ENCODE results near the gene OR13J1.
A peak's percentile ranks its signal among the peaks of the same experiment; 100 is the strongest.

OR13J1 gene

DNA sequence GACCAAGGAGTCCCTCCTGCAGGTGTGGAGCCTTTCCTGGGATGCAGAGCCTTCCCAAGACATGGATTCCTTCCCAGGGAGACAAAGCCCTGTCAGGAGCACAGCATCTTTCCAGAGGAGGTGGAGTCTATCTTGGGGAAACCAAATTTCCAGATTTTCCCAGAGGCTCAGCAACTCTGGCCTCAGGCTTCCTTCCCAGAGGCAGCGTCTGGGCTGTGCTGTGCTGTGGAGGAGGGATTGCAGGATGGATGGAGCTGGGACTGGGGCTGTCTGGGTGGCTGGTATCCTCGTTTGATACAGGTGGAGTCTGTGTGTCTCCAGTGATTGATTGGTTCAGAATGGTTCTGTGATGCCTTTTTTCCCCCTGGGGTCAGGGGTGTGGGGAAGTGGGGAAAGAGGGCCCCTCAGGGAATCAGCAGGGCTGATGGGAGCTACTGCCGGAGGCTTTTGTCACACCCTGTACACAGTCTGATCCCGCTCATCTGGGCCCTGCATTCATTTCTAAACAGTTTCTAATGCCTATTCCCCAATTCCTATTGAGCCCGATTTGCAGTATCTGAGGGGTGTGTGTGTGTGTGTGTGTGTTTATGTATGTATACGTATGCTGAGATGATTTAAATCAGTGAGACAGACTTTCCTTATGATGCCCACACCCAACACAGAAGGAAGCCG is 16.0 kb downstream of the OR13J1 start:
- Histone ChIP-seq H3K36me3 (ENCODE audit: insufficient read depth, low read length) (peaks cover 22% of the 10 kb centered on the region), H3K4me3 (ENCODE audit: low read depth in 1 of 2, low read length in 2 of 2) (no peak overlapping the region), H3K27ac (ENCODE audit: low read depth, low read length) (no peak overlapping the region), H3K9me3 (ENCODE audit: low read length) (no peaks in the 10 kb centered on the region), H3K27me3 (ENCODE audit: control insufficient read depth in 1 of 2, insufficient read depth in 2 of 2, low read length in 2 of 2) (no peaks in the 10 kb centered on the region), H3K4me1 (ENCODE audit: insufficient read depth, low read length) (no peaks in the 10 kb centered on the region), H3K9ac (ENCODE audit: low read length) (no peak overlapping the region)

DNA sequence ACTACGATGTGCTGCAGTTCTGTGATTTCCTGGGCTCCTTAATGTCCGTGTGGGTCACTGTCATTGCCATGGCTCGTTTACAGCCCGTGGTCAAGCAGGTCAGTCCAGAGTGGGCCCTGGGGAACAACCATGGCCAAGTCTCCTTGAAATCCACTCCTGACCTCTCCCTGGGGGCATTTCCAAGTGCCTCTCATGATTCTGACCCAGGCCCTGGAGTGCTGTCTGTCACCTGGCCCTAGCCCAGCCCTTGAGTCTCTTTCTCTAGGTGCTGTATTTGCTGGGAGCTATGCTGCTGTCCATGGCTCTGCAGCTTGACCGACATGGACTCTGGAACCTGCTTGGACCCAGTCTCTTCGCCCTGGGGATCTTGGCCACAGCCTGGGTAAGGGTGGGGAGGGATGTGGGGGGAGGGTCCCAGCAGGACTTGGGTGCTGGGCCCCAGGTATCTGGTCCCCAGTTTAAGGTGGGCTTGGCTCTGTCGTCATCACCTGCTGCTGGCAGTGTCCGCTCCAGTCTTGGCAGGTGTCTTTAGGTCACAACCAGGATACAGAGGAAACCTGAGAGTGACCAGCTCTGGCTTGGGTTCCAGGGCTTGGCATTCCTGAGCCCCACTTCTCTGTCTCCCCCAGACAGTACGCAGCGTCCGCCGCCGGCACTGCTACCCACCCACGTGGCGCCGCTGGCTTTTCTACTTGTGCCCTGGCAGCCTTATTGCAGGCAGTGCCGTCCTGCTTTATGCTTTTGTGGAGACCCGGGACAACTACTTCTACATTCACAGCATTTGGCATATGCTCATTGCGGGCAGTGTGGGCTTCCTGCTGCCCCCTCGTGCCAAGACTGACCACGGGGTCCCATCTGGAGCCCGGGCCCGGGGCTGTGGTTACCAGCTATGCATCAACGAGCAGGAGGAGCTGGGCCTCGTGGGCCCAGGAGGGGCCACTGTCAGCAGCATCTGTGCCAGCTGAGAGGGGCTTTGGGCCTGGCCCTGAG is 17.0 kb downstream of the OR13J1 start:
- no peaks in the 10 kb centered on the region for H3K9me3 ChIP-seq (ENCODE audit: low read length)
- no peaks in the 10 kb centered on the region for H3K27me3 ChIP-seq (ENCODE audit: control insufficient read depth in 1 of 2, insufficient read depth in 2 of 2, low read length in 2 of 2)
- peaks cover 3% of the 10 kb centered on the region for H3K4me1 ChIP-seq (ENCODE audit: insufficient read depth, low read length)
- no peak overlapping the region for H3K27ac ChIP-seq (ENCODE audit: low read depth, low read length)
- H3K4me3 ChIP-seq (ENCODE audit: low read depth in 1 of 2, low read length in 2 of 2), result no peak overlapping the region
- H3K9ac ChIP-seq (ENCODE audit: low read length), result no peak overlapping the region
- H3K36me3 ChIP-seq (ENCODE audit: insufficient read depth, low read length), result peaks cover 22% of the 10 kb centered on the region

DNA sequence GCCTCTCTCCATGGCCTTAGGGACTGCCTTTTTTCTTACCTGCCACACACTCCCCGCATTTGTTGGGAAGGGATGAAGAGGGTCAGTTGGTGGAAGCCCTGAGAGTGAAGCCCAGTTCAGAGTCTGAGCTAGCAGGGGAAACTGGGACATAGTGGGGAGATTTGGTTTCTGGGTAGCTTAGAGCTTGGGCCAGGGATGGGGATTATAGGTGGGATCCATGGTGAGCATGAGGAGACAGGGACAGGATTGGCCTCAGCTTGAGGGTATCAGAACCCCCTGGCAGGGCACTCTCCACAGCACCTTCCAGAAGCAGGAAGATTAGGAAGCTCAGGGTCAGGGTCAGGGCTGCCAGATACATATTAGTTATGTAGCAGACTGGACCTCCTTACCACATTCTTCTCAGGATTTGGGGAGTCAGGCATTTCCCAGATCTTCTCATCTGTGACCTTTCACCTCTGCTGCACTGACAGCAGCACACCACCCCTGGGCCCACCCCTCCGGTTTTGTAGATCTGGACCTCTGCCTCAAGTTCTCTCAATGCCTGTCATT is 17.9 kb downstream of the OR13J1 start:
- Histone ChIP-seq H3K27ac (ENCODE audit: low read depth, low read length) (no peak overlapping the region), H3K4me3 (ENCODE audit: low read depth in 1 of 2, low read length in 2 of 2) (no peak overlapping the region), H3K9me3 (ENCODE audit: low read length) (no peaks in the 10 kb centered on the region), H3K36me3 (ENCODE audit: insufficient read depth, low read length) (peaks cover 28% of the 10 kb centered on the region), H3K9ac (ENCODE audit: low read length) (no peak overlapping the region), H3K4me1 (ENCODE audit: insufficient read depth, low read length) (peaks cover 11% of the 10 kb centered on the region), H3K27me3 (ENCODE audit: control insufficient read depth in 1 of 2, insufficient read depth in 2 of 2, low read length in 2 of 2) (no peaks in the 10 kb centered on the region)

DNA sequence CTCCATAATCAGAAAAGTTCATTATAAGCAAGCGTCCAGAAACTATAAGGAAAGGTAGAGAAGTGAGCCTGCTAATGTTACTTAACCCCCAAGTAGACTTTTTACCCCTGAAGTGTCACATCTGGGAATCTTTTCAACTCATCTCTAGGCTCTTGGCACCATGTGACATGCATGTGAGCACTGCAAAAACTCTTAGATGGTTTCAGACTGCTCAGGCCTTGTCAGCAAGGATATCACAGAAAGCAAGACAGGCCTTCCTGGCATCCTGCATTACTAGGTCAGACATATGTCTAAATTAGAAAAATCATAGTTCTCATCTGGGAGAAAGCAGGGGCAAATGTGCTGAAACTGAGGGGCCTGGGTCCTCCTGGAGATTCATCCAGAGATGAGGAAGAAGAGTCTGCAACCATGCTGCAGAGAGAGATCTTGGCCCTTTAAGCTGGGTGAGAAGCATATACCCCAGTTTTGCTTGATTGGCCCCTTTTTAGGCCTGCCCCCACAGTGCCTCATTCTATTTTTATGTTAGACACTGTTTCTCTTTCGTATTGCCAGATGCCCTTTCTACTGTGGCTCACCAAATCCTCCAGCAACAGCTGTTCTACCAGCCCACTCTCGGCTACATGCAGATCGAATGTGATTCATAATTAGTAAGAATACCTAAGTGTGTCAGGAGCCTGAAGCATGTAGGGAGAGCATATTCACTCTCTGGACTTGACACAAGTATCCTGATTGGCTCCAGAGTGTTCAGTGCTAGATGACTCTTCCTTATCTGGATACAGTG is 22.2 kb downstream of the OR13J1 start:
- Histone ChIP-seq H3K27me3 (ENCODE audit: control insufficient read depth in 1 of 2, insufficient read depth in 2 of 2, low read length in 2 of 2) (no peaks in the 10 kb centered on the region), H3K4me1 (ENCODE audit: insufficient read depth, low read length) (peaks cover 31% of the 10 kb centered on the region), H3K9ac (ENCODE audit: low read length) (no peak overlapping the region), H3K36me3 (ENCODE audit: insufficient read depth, low read length) (peaks cover 24% of the 10 kb centered on the region), H3K27ac (ENCODE audit: low read depth, low read length) (peak overlapping the region; percentile 41), H3K4me3 (ENCODE audit: low read depth in 1 of 2, low read length in 2 of 2) (no peak overlapping the region), H3K9me3 (ENCODE audit: low read length) (no peaks in the 10 kb centered on the region)

DNA sequence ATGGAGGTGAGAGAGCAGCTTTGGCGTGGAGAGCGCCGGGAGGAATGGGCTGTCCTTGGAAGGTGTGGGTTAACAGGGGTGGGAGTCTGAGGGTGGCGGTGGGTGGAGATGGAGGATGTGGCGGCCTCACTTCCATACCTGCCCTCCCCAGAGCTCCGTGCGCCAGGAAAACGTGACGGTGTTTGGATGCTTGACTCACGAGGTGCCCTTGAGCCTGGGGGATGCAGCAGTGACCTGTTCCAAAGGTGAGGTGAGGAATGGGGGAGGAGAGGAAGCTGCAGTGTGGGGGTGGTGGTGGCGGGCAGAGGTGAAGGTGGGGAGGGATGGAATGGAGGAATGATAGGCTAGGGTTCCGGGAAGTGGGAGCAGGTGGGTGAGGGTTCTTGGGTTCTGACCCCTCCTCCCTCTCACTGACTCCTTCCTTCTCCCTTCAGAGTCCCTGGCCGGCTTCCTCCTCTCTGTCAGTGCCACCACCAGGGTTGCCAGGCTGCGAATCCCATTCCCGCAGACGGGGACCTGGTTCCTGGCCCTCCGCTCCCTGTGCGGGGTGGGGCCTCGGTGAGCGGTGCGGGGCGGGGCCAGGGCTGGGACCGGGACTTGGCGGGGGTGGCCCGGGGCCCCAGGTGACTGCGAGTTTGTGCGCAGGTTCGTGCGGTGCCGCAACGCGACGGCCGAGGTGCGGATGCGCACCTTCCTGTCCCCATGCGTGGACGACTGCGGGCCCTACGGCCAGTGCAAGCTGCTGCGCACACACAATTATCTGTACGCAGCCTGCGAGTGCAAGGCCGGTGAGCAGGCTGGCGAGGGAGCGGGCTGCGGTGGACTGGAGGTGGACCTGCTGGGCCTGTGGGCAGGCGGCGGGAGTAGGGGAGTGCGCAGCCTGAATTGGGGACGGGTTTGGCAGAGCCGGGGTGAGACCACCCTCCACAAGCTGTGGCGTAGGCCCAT is 24.1 kb downstream of the OR13J1 start:
- Histone ChIP-seq H3K9me3 (ENCODE audit: low read length) (no peaks in the 10 kb centered on the region), H3K27ac (ENCODE audit: low read depth, low read length) (peak overlapping the region; percentile 24), H3K4me1 (ENCODE audit: insufficient read depth, low read length) (peaks cover 31% of the 10 kb centered on the region), H3K9ac (ENCODE audit: low read length) (no peak overlapping the region), H3K4me3 (ENCODE audit: low read depth in 1 of 2, low read length in 2 of 2) (no peak overlapping the region), H3K36me3 (ENCODE audit: insufficient read depth, low read length) (peaks cover 24% of the 10 kb centered on the region), H3K27me3 (ENCODE audit: control insufficient read depth in 1 of 2, insufficient read depth in 2 of 2, low read length in 2 of 2) (no peaks in the 10 kb centered on the region)

DNA sequence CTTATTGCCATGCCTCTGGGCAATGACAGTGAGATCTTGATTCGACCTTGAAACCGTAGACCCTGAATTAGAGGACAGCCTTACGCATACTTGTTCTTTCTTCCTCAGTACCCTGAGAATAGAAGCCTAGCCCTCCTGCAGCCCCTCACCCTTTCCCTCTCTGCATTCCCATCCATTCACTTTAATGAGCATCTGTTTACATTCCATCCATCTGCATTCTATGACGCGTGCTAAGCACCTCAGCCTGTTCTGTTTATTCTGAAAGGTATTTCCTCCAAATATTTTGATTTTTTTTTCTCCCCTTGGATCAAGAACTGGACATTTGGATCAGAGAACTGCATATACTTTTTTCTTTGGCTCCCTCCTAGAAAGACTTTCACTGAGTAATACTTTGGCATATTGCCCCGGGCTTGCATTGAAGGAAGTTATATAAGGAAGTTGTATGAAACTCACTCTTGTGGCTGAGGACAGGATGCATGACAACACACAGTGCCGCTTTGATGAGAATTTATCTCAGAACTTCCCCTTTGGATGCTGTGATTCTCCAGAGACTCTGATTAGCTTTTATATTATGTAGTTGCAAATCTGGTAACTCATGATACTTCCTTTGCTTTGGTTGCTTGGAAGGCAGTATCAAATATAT is 25.5 kb downstream of the OR13J1 start:
- peak overlapping the region; percentile 57 for H3K27ac ChIP-seq (ENCODE audit: low read depth, low read length)

DNA sequence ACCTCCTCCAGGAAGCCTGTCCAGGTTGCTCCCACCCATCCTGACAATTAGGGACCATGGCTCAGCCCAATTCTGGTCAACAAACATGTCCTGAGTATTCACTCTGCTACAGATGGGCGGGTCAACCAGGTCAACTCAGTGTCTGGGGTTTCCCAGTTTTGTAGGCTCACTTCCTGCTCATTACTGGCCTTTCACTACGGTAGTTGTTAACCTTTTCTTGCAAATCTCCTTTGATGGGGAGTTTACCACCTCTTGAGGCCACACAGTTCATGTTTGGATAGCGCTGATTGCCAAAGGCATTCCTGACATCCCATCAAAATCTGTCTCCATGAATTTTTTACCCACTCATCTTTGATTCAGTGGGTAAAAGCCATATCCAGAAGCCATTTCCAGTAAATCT is 27.4 kb downstream of the OR13J1 start:
- peaks cover 17% of the 10 kb centered on the region for H3K36me3 ChIP-seq (ENCODE audit: insufficient read depth, low read length)
- H3K4me3 ChIP-seq (ENCODE audit: low read depth in 1 of 2, low read length in 2 of 2), result no peak overlapping the region
- H3K4me1 ChIP-seq (ENCODE audit: insufficient read depth, low read length), result peaks cover 24% of the 10 kb centered on the region
- no peaks in the 10 kb centered on the region for H3K9me3 ChIP-seq (ENCODE audit: low read length)
- H3K27me3 ChIP-seq (ENCODE audit: control insufficient read depth in 1 of 2, insufficient read depth in 2 of 2, low read length in 2 of 2), result no peaks in the 10 kb centered on the region
- no peak overlapping the region for H3K27ac ChIP-seq (ENCODE audit: low read depth, low read length)
- H3K9ac ChIP-seq (ENCODE audit: low read length), result no peak overlapping the region

More for the DNA sequence above, 25.5 kb downstream of the OR13J1 start:
- Histone ChIP-seq H3K4me1 (ENCODE audit: insufficient read depth, low read length) (peaks cover 31% of the 10 kb centered on the region), H3K36me3 (ENCODE audit: insufficient read depth, low read length) (peaks cover 24% of the 10 kb centered on the region), H3K9me3 (ENCODE audit: low read length) (no peaks in the 10 kb centered on the region), H3K9ac (ENCODE audit: low read length) (no peak overlapping the region), H3K27me3 (ENCODE audit: control insufficient read depth in 1 of 2, insufficient read depth in 2 of 2, low read length in 2 of 2) (no peaks in the 10 kb centered on the region), H3K4me3 (ENCODE audit: low read depth in 1 of 2, low read length in 2 of 2) (peak overlapping the region in 1 of 2 donors; percentile 12)

DNA sequence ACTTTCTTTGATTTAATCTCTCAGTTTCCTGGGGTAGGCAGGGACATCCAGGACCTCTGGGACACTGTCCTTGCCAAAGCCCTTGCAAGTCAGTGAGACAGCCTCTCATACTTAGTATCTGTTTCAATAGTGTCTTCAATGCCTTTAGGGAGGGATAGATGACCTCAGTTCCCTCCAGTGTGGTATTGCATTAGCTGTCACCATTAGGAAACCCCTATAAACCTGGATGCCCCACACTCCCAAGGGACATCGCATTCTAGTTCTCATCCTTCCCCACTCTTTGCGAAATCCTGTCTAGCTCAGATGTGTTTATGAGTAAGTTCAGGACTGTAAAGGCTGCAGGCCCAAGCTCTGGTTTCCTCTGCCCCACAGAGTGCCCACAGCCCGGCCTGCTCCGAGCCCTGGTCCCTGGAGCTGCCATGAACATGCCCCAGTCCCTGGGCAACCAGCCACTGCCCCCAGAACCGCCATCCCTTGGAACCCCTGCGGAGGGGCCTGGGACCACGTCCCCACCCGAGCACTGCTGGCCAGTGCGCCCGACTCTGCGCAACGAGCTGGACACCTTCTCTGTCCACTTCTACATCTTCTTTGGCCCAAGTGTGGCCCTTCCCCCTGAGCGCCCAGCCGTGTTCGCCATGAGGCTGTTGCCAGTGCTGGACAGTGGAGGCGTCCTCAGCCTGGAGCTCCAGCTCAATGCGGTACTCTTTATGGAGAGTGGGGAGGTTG is 28.0 kb downstream of the OR13J1 start:
- no peak overlapping the region for H3K4me3 ChIP-seq (ENCODE audit: low read depth in 1 of 2, low read length in 2 of 2)

DNA sequence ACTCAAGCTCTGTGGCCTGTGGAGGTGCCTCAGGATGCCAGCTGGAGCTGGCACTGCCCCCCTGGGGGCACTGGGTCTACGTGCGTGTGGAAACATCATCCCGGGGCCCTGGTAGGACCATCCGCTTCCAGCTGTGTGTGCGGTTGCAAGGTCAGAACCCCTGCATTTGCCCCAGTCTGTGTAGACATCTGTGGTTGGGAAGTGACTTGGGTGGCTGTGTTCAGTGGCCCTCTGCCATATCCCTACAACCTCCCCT is 28.6 kb downstream of the OR13J1 start:
- Histone ChIP-seq H3K9ac (ENCODE audit: low read length) (no peak overlapping the region), H3K4me3 (ENCODE audit: low read depth in 1 of 2, low read length in 2 of 2) (no peak overlapping the region), H3K27ac (ENCODE audit: low read depth, low read length) (no peak overlapping the region), H3K9me3 (ENCODE audit: low read length) (no peaks in the 10 kb centered on the region), H3K4me1 (ENCODE audit: insufficient read depth, low read length) (peaks cover 19% of the 10 kb centered on the region), H3K36me3 (ENCODE audit: insufficient read depth, low read length) (peaks cover 5% of the 10 kb centered on the region), H3K27me3 (ENCODE audit: control insufficient read depth in 1 of 2, insufficient read depth in 2 of 2, low read length in 2 of 2) (no peaks in the 10 kb centered on the region)

More for the DNA sequence above, 28.0 kb downstream of the OR13J1 start:
- peaks cover 11% of the 10 kb centered on the region for H3K36me3 ChIP-seq (ENCODE audit: insufficient read depth, low read length)
- no peaks in the 10 kb centered on the region for H3K9me3 ChIP-seq (ENCODE audit: low read length)
- no peak overlapping the region for H3K27ac ChIP-seq (ENCODE audit: low read depth, low read length)
- peaks cover 19% of the 10 kb centered on the region for H3K4me1 ChIP-seq (ENCODE audit: insufficient read depth, low read length)
- no peak overlapping the region for H3K9ac ChIP-seq (ENCODE audit: low read length)
- no peaks in the 10 kb centered on the region for H3K27me3 ChIP-seq (ENCODE audit: control insufficient read depth in 1 of 2, insufficient read depth in 2 of 2, low read length in 2 of 2)

All from muscle layer of colon (tissue), 2 donors.